Caco-2 (cell line): Measurements from ENCODE around the gene CRMP1. TPM values are rescaled to one million over a fixed set of nuclear protein-coding genes. Genes with fewer than 3 reads are reported as not detected.

Experiments used
- BruUV-seq: library from RNA; stranded (reverse); fragments of 400-500 nt; replicated peaks from 2 replicates; lab custom pipeline; 2021; lab: Mats Ljungman, UMichigan
- CTCF ChIA-PET: fragments of 300-600 bp; sonication (Branson Sonifier 250); formaldehyde crosslinking; loops from one replicate; lab custom pipeline; 2022; ENCODE audit warnings: antibody characterized with exemption; lab: Charles Lee
- POLR2A ChIA-PET: fragments of 300-600 bp; sonication (Branson Sonifier 250); formaldehyde crosslinking; loops from one replicate; lab custom pipeline; 2022; ENCODE audit warnings: antibody characterized with exemption; lab: Charles Lee
- DNase-seq, 2 experiments: peaks; one replicate each; pipeline versions ENCODE4 v3.0.0 to v3.0.0-alpha.2; 2020 to 2022
- H3K27me3 ChIP-seq: replicated peaks from 2 replicates; pipeline ENCODE4 v1.6.0; 2011; ENCODE audit warnings: low read length; ENCODE audit not compliant: control insufficient read depth, insufficient read depth
- H3K36me3 ChIP-seq: 2 replicates; pipeline ENCODE4 v1.5.1; 2011; ENCODE audit warnings: low read length; ENCODE audit not compliant: control insufficient read depth, insufficient read depth
- H3K4me1 ChIP-seq: fragments of 250-450 bp; sonication (Bioruptor Pico); 2 replicates; pipeline ENCODE4 v1.5.1; 2020; ENCODE audit warnings: mild to moderate bottlenecking
- H3K4me3 ChIP-seq: 2 replicates; pipeline ENCODE4 v1.5.1; 2011; ENCODE audit warnings: low read depth, mild to moderate bottlenecking, control low read depth, low read length
- H3K9me3 ChIP-seq: fragments of 250-450 bp; sonication (Bioruptor Pico); 2 replicates; pipeline ENCODE4 v1.5.1; 2020; ENCODE audit warnings: mild to moderate bottlenecking, moderate library complexity
- H3K27ac Mint-ChIP-seq: one replicate; pipeline ENCODE4 v1.8.0; 2022; ENCODE audit warnings: mixed read lengths; ENCODE audit not compliant: unreplicated experiment
- H3K27me3 Mint-ChIP-seq: one replicate; pipeline ENCODE4 v1.8.0; 2022; ENCODE audit warnings: mixed read lengths; ENCODE audit not compliant: insufficient read depth, unreplicated experiment
- H3K36me3 Mint-ChIP-seq: one replicate; pipeline ENCODE4 v1.8.0; 2022; ENCODE audit warnings: mild to moderate bottlenecking, mixed read lengths; ENCODE audit not compliant: insufficient read depth, unreplicated experiment
- H3K4me1 Mint-ChIP-seq: one replicate; pipeline ENCODE4 v1.8.0; 2022; ENCODE audit warnings: low read depth, mixed read lengths; ENCODE audit not compliant: unreplicated experiment
- H3K4me3 Mint-ChIP-seq: one replicate; pipeline ENCODE4 v1.8.0; 2022; ENCODE audit warnings: mild to moderate bottlenecking, moderate library complexity, mixed read lengths; ENCODE audit not compliant: unreplicated experiment
- H3K9me3 Mint-ChIP-seq: one replicate; pipeline ENCODE4 v1.8.0; 2022; ENCODE audit warnings: mixed read lengths; ENCODE audit not compliant: unreplicated experiment
- CTCF ChIP-seq, 2 experiments: fragments of 200-600 bp in 1 of 2; IDR thresholded peaks; 1 replicate in 1 of 2; 2 replicates in 1 of 2; pipeline versions ENCODE4 v1.5.1 to v1.8.0; 2011 to 2022; ENCODE audit warnings: antibody characterized with exemption in 1 of 2, control low read depth in 1 of 2, inconsistent platforms in 1 of 2, low read depth in 1 of 2, low read length in 1 of 2, mild to moderate bottlenecking in 1 of 2, moderate library complexity in 1 of 2; ENCODE audit not compliant: insufficient read depth in 1 of 2, severe bottlenecking in 1 of 2, unreplicated experiment in 1 of 2
- intact Hi-C: fragments of 100-400 bp; cut with micrococcal nuclease; formaldehyde crosslinking; loops from one replicate; pipeline ENCODE4 v1.10.0; 2022; ENCODE audit not compliant: unreplicated experiment
- total RNA-seq: library from RNA; stranded (reverse); gene quantifications from 2 replicates; pipeline ENCODE4 v1.2.3, GENCODE V29; 2022

CRMP1 gene
- total RNA-seq, 1 experiment from 2014 or later: not detected

DNA sequence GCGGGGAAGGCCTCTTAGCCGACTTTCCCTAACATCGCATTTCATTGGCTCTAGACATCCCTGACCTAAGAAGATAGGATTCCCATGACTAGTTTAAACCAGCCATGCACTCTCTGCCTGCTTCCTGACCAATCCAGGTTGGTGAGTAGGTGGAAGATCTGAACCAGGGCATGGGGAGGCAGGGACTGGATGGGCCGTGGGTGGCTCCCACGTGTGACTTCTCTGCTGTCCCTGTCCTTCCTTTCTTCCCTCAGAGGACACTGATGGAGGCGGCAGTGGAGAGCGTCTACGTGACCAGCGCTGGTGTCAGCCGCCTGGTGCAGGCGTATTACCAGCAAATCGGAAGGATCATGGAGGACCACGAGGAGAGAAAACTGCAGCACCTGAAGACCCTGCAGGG is 91.2 kb downstream of the CRMP1 start:
- TF ChIP-seq CTCF (IDR thresholded peaks at IDR 0.05; ENCODE audit: insufficient read depth in 1 of 2, low read depth in 1 of 2, low read length in 1 of 2, severe bottlenecking in 1 of 2, unreplicated experiment in 1 of 2): no peak
- intact Hi-C loops: no loop called here
- Mint-ChIP-seq H3K27me3 (peaks cover 3% of the 10 kb centered on the region), H3K27ac (no peak overlapping the region), H3K4me3 (no peak overlapping the region), H3K4me1 (no peaks in the 10 kb centered on the region), H3K36me3 (no peaks in the 10 kb centered on the region), H3K9me3 (no peaks in the 10 kb centered on the region)
- H3K4me1 ChIP-seq: no peaks in the 10 kb centered on the region
- ChIA-PET POLR2A (no interaction called here), CTCF (no interaction called here)
- no peaks in the 10 kb centered on the region for H3K27me3 ChIP-seq
- no peaks in the 10 kb centered on the region for H3K36me3 ChIP-seq
- no peak for DNase-seq
- no peak overlapping the region for H3K4me3 ChIP-seq
- no peaks in the 10 kb centered on the region for H3K9me3 ChIP-seq
- BruUV-seq: no TSS peak

- DNase-seq: no peak
- intact Hi-C loops: no loop called here
- H3K4me1 ChIP-seq: no peaks in the 10 kb centered on the region
- no peaks in the 10 kb centered on the region for H3K9me3 ChIP-seq
- peaks cover 3% of the 10 kb centered on the region for H3K27me3 Mint-ChIP-seq
- ChIA-PET CTCF (interaction anchor here (0.6 kb wide), 1 partner anchor 181 kb away, joined by 3 read pairs; no protein-coding TSS in a partner anchor), POLR2A (no interaction called here)
- no peak overlapping the region for H3K4me3 ChIP-seq
- H3K36me3 Mint-ChIP-seq: no peaks in the 10 kb centered on the region
- H3K27me3 ChIP-seq: no peaks in the 10 kb centered on the region
- TF ChIP-seq CTCF (IDR thresholded peaks at IDR 0.05; ENCODE audit: insufficient read depth in 1 of 2, low read depth in 1 of 2, low read length in 1 of 2, severe bottlenecking in 1 of 2, unreplicated experiment in 1 of 2): no peak
- no TSS peak for BruUV-seq
- H3K4me1 Mint-ChIP-seq: no peaks in the 10 kb centered on the region
- no peaks in the 10 kb centered on the region for H3K36me3 ChIP-seq
- H3K9me3 Mint-ChIP-seq: no peaks in the 10 kb centered on the region
- no peak overlapping the region for H3K4me3 Mint-ChIP-seq
- H3K27ac Mint-ChIP-seq: no peak overlapping the region
Observed at GRCh38 chr4:5800496-5800895, 92.4 kb downstream of the CRMP1 start.

GRCh38 chr4:5799406-5799805 is 93.5 kb downstream of the CRMP1 start:
- ChIA-PET POLR2A (no interaction called here), CTCF (interaction anchor here (1.6 kb wide), 1 partner anchor 14 kb away, joined by 4 read pairs; no protein-coding TSS in a partner anchor)
- no peak overlapping the region for H3K4me3 Mint-ChIP-seq
- no peaks in the 10 kb centered on the region for H3K9me3 Mint-ChIP-seq
- TF ChIP-seq CTCF (IDR thresholded peaks at IDR 0.05; ENCODE audit: insufficient read depth in 1 of 2, low read depth in 1 of 2, low read length in 1 of 2, severe bottlenecking in 1 of 2, unreplicated experiment in 1 of 2): no peak
- H3K9me3 ChIP-seq: 0 out of 2 replicates have a peak, but pooled peaks cover 3% of the 10 kb centered on the region
- H3K36me3 ChIP-seq: no peaks in the 10 kb centered on the region
- no peaks in the 10 kb centered on the region for H3K36me3 Mint-ChIP-seq
- no peak for DNase-seq
- H3K27me3 Mint-ChIP-seq: peaks cover 3% of the 10 kb centered on the region
- H3K27me3 ChIP-seq: no peaks in the 10 kb centered on the region
- no TSS peak for BruUV-seq
- no peaks in the 10 kb centered on the region for H3K4me1 ChIP-seq
- no peak overlapping the region for H3K4me3 ChIP-seq
- intact Hi-C loops: no loop called here
- no peak overlapping the region for H3K27ac Mint-ChIP-seq
- no peaks in the 10 kb centered on the region for H3K4me1 Mint-ChIP-seq
